ENCODE measurements around the gene DKC1.

DNA sequence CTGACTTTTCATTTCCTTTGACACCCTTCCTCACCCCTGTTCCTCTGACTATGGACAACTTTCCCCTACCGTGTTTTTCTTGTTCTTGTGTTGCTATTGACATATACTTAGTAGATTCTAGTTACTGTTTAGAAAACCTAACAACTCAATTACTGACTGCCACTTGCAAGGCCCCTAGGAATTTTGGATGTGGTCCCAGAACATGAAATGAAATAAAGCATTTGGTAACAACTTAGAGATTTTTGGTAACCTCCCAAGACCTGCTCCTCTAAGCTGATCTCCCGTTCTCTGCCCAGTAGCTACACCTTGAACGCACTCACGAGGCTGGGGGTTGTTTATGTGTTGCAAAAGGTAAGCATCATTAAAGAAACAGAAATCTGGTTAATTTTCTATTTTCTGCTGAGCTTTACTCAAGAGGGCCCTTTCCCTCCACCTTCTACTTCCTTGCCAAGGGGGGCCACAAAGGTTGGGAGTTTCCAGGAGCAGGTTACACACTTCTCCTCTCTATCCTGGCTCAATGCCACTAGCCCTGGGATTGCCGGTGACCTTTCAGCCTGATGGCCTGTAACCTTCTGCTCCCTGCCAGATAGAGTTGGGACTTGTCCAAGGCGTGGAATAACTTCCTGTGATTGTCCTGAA lies 32.3 kb upstream of the DKC1 start:
- TF ChIP-seq POLR2AphosphoS5 (IDR thresholded peaks at IDR 0.05) (peak in 2 of 3 donors; percentile 47 to 79), POLR2A (IDR thresholded peaks at IDR 0.05) (no peak)
- TF ChIP-seq, protein P1, sequence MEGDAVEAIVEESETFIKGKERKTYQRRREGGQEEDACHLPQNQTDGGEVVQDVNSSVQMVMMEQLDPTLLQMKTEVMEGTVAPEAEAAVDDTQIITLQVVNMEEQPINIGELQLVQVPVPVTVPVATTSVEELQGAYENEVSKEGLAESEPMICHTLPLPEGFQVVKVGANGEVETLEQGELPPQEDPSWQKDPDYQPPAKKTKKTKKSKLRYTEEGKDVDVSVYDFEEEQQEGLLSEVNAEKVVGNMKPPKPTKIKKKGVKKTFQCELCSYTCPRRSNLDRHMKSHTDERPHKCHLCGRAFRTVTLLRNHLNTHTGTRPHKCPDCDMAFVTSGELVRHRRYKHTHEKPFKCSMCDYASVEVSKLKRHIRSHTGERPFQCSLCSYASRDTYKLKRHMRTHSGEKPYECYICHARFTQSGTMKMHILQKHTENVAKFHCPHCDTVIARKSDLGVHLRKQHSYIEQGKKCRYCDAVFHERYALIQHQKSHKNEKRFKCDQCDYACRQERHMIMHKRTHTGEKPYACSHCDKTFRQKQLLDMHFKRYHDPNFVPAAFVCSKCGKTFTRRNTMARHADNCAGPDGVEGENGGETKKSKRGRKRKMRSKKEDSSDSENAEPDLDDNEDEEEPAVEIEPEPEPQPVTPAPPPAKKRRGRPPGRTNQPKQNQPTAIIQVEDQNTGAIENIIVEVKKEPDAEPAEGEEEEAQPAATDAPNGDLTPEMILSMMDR (IDR thresholded peaks at IDR 0.05 in 8 of 11, conservative IDR thresholded peaks at IDR 0.05 in 3 of 11), result no peak
